SK-N-SH (cell line): Measurements from ENCODE around the gene LDLRAP1. TPM values are rescaled to one million over a fixed set of nuclear protein-coding genes. Genes with fewer than 3 reads are reported as not detected.

Experiments
- CTCF ChIA-PET: fragments of 300-600, 350-600 bp; formaldehyde crosslinking; extraction: SDS; loops from one replicate; lab custom pipeline; 2021; lab: Yijun Ruan, JAX
- POLR2A ChIA-PET: fragments of 350-600 bp; sonication (Branson Sonifier 250); formaldehyde crosslinking; extraction: SDS; loops from one replicate; lab custom pipeline; 2020; ENCODE audit warnings: antibody characterized with exemption, inconsistent platforms; lab: Yijun Ruan, JAX
- DNase-seq: peaks from one replicate; pipeline ENCODE4 v3.0.0; 2012
- H2AFZ ChIP-seq: fragments of 200-600 bp; sonication (generic); 2 replicates; pipeline ENCODE4 v1.8.1; 2016; ENCODE audit warnings: antibody characterized with exemption, mild to moderate bottlenecking, low read depth
- H3F3A ChIP-seq: fragments of 200-600 bp; sonication (generic); replicated peaks from 2 replicates; pipeline ENCODE3; 2016; ENCODE audit warnings: antibody characterized with exemption, mild to moderate bottlenecking; ENCODE audit not compliant: insufficient read depth
- H3K27ac ChIP-seq, 2 experiments: fragments of 200-500 bp in 1 of 2; fragments of 200-600 bp in 1 of 2; sonication (Bioruptor generic) in 1 of 2; sonication (generic), shearing (Covaris generic) in 1 of 2; 2 replicates each; pipeline versions ENCODE4 v1.5.1 to v1.6.1; 2014 to 2016; ENCODE audit warnings: low read depth in 2 of 2, inconsistent platforms in 1 of 2, low read length in 1 of 2, mild to moderate bottlenecking in 1 of 2, mixed read lengths in 1 of 2
- H3K27me3 ChIP-seq: fragments of 200-600 bp; sonication (generic), shearing (Covaris generic); 2 replicates; pipeline ENCODE4 v1.6.1; 2016; ENCODE audit warnings: mixed run types; ENCODE audit not compliant: insufficient read depth
- H3K36me3 ChIP-seq, 2 experiments: fragments of 200-500 bp in 1 of 2; fragments of 200-600 bp in 1 of 2; sonication (Bioruptor generic) in 1 of 2; sonication (generic) in 1 of 2; replicated peaks in 1 of 2; 2 replicates each; pipeline versions ENCODE3 to v1.5.1; 2014 to 2016; ENCODE audit warnings: low read length in 1 of 2, mild to moderate bottlenecking in 1 of 2; ENCODE audit not compliant: insufficient read depth in 2 of 2, control insufficient read depth in 1 of 2
- H3K4me1 ChIP-seq, 2 experiments: fragments of 200-500 bp in 1 of 2; fragments of 200-600 bp in 1 of 2; sonication (Bioruptor generic) in 1 of 2; sonication (generic), shearing (Covaris generic) in 1 of 2; 2 replicates each; pipeline versions ENCODE4 v1.5.1 to v1.6.1; 2014 to 2016; ENCODE audit warnings: low read depth in 1 of 2, low read length in 1 of 2, mixed run types in 1 of 2; ENCODE audit not compliant: insufficient read depth in 2 of 2, control insufficient read depth in 1 of 2
- H3K4me2 ChIP-seq: fragments of 200-600 bp; sonication (generic), shearing (Covaris generic); 2 replicates; pipeline ENCODE4 v1.6.1; 2017; ENCODE audit warnings: mixed run types
- H3K4me3 ChIP-seq, 2 experiments: fragments of 200-500 bp in 1 of 2; fragments of 200-600 bp in 1 of 2; sonication (Bioruptor generic) in 1 of 2; sonication (generic), shearing (Covaris generic) in 1 of 2; 2 replicates each; pipeline versions ENCODE4 v1.5.1 to v1.8.1; 2014 to 2016; ENCODE audit warnings: low read depth in 2 of 2, inconsistent platforms in 1 of 2, low read length in 1 of 2, mild to moderate bottlenecking in 1 of 2, mixed read lengths in 1 of 2, moderate library complexity in 1 of 2
- H3K79me2 ChIP-seq: fragments of 200-600 bp; sonication (generic); 2 replicates; pipeline ENCODE4 v1.8.1; 2017; ENCODE audit warnings: mild to moderate bottlenecking; ENCODE audit not compliant: insufficient read depth
- H3K9ac ChIP-seq: fragments of 200-600 bp; sonication (generic); 2 replicates; pipeline ENCODE4 v1.6.1; 2017; ENCODE audit warnings: mixed run types
- H3K9me2 ChIP-seq: fragments of 200-600 bp; sonication (generic); 2 replicates; pipeline ENCODE4 v1.6.1; 2017; ENCODE audit warnings: mixed run types
- H3K9me3 ChIP-seq: fragments of 200-600 bp; sonication (generic); 2 replicates; pipeline ENCODE4 v1.6.1; 2017; ENCODE audit warnings: mixed run types, mild to moderate bottlenecking, moderate library complexity
- H4K20me1 ChIP-seq: fragments of 200-600 bp; sonication (generic); 2 replicates; pipeline ENCODE4 v1.6.1; 2017; ENCODE audit warnings: mild to moderate bottlenecking, mixed run types; ENCODE audit not compliant: insufficient read depth
- NFIC ChIP-seq: IDR thresholded peaks from 2 replicates; pipeline ENCODE4 v1.4.0; 2012; ENCODE audit warnings: borderline replicate concordance
- RFX5 ChIP-seq: IDR thresholded peaks from 2 replicates; pipeline ENCODE4 v1.6.1; 2012; ENCODE audit warnings: mild to moderate bottlenecking, improper control_type of control experiment, low read length
- YY1 ChIP-seq: IDR thresholded peaks from 2 replicates; pipeline ENCODE4 v1.4.0; 2012; ENCODE audit warnings: low read depth, mild to moderate bottlenecking
- WGBS: methylation state at CpG from one replicate; pipeline ENCODE4 v1.1.6; 2017; ENCODE audit warnings: low lambda C conversion rate; 5-methylcytosine and 5-hydroxymethylcytosine counted together
- polyA plus RNA-seq, 3 experiments: library from polyadenylated mRNA; depleted of rRNA; stranded (reverse); fragments of >200 nt; gene quantifications; 2 replicates each; pipeline ENCODE4 v1.2.3, GENCODE V29; 2012
- TF ChIP-seq, protein P1 (sequence below): fragments of 200-600 bp; sonication (generic); IDR thresholded peaks from 2 replicates; pipeline ENCODE4 v1.6.1; 2017; ENCODE audit warnings: antibody characterized with exemption, mild to moderate bottlenecking, moderate library complexity

The LDLRAP1 gene
- polyA plus RNA-seq, 1 of the 3 experiments (the other 2 are of a cell fraction): 19.1 TPM

DNA sequence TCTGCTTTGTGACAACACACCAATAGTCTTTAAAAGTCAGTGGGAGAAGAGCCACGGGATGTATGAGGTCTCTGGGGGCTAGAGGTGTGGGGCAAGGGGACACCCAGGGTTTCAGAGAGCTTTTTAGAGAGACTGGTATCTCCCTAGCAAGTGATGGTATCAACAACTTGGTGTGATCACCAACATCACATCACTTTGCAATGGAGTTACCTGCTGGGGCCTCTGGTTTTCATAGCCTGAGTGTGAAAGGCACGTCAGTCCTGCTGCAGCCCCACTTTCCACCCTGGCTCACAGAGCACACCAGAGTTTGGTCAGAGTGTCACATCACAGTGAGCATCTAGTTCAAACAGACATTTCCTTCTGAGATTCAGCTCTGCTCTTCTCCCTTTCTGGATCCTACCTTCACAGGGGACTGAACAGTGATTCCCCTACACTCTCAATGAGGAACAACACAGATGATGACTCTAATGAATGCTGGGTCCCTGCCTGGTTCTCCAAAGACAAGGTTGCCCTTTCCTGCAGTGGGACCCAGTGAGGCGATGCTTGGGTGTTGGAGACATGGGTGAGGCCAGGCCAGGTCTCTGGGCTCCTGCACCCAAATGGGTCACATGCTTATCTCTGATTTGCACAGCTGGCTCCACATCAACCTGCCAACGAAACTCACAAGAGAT, 71.2 kb downstream of the LDLRAP1 start:
- H4K20me1 ChIP-seq: no peaks in the 10 kb centered on the region
- peaks cover 5% of the 10 kb centered on the region for H3F3A ChIP-seq
- POLR2A ChIA-PET: no interaction called here
- WGBS: 76% methylated on average over 3 of the region's 4 CpGs
- no peaks in the 10 kb centered on the region for H3K36me3 ChIP-seq
- CTCF ChIA-PET: interaction anchor here (0.7 to 8.1 kb wide), 5 partner anchors 130 to 194 kb away, joined by 3 to 76 read pairs (median 3); no protein-coding TSS in a partner anchor
- H3K9ac ChIP-seq: no peak overlapping the region
- H3K27ac ChIP-seq: no peak overlapping the region
- H3K4me3 ChIP-seq: no peak overlapping the region
- H3K4me1 ChIP-seq: peaks cover 0 to 36% of the 10 kb centered on the region in 2 experiments; a peak in 2 of 4 replicates
- H2AFZ ChIP-seq: no peak overlapping the region
- TF ChIP-seq YY1 (no peak), RFX5 (no peak), NFIC (no peak)
- TF ChIP-seq, protein P1, sequence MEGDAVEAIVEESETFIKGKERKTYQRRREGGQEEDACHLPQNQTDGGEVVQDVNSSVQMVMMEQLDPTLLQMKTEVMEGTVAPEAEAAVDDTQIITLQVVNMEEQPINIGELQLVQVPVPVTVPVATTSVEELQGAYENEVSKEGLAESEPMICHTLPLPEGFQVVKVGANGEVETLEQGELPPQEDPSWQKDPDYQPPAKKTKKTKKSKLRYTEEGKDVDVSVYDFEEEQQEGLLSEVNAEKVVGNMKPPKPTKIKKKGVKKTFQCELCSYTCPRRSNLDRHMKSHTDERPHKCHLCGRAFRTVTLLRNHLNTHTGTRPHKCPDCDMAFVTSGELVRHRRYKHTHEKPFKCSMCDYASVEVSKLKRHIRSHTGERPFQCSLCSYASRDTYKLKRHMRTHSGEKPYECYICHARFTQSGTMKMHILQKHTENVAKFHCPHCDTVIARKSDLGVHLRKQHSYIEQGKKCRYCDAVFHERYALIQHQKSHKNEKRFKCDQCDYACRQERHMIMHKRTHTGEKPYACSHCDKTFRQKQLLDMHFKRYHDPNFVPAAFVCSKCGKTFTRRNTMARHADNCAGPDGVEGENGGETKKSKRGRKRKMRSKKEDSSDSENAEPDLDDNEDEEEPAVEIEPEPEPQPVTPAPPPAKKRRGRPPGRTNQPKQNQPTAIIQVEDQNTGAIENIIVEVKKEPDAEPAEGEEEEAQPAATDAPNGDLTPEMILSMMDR: no peak
- DNase-seq: no peak
- peaks cover 32% of the 10 kb centered on the region for H3K27me3 ChIP-seq
- no peaks in the 10 kb centered on the region for H3K9me3 ChIP-seq
- H3K9me2 ChIP-seq: no peaks in the 10 kb centered on the region
- H3K79me2 ChIP-seq: no peaks in the 10 kb centered on the region
- no peak overlapping the region for H3K4me2 ChIP-seq

DNA sequence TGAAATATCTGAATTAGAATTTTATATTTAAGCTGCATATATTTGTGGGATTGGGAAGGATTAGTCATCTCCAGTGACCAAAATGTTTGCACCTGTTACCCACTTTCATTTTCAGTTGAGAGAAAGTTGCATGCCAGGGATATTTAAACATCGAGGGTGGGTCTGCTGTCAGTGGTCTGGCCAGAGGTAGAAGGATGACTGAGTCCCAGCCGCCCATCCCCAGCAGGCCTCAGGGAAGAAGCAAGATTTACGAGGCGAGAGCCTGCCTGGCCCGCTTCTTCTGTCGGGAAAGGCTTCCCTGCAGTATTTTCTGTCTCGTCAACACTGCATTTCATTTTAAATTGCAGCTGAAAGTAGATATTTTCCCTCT, 71.8 kb downstream of the LDLRAP1 start:
- H3K9me2 ChIP-seq: no peaks in the 10 kb centered on the region
- H3K4me1 ChIP-seq: peaks cover 0 to 40% of the 10 kb centered on the region in 2 experiments; a peak in 2 of 4 replicates
- H4K20me1 ChIP-seq: no peaks in the 10 kb centered on the region
- TF ChIP-seq, protein P1: no peak
- H3K36me3 ChIP-seq: no peaks in the 10 kb centered on the region
- peaks cover 5% of the 10 kb centered on the region for H3F3A ChIP-seq
- H3K79me2 ChIP-seq: no peaks in the 10 kb centered on the region
- H3K4me2 ChIP-seq: no peak overlapping the region
- H3K4me3 ChIP-seq: no peak overlapping the region
- no peak overlapping the region for H2AFZ ChIP-seq
- no peak overlapping the region for H3K27ac ChIP-seq
- 78% methylated on average over 7 of the region's 7 CpGs for WGBS
- no peak for DNase-seq
- no peaks in the 10 kb centered on the region for H3K9me3 ChIP-seq
- peaks cover 37% of the 10 kb centered on the region for H3K27me3 ChIP-seq
- H3K9ac ChIP-seq: no peak overlapping the region
- ChIA-PET POLR2A (no interaction called here), CTCF (interaction anchor here (0.7 to 8.1 kb wide), 5 partner anchors 129 to 194 kb away, joined by 3 to 76 read pairs (median 3); no protein-coding TSS in a partner anchor)
